RPMI7951 (cell line): Measurements from ENCODE around the gene NXNL2. TPM values are rescaled to one million over a fixed set of nuclear protein-coding genes. Genes with fewer than 3 reads are reported as not detected.
A peak's percentile ranks its signal among the peaks of the same experiment; 100 is the strongest.

Experiments
- DNase-seq: peaks from one replicate; pipeline ENCODE4 v3.0.0-alpha.2; 2012; ENCODE audit warnings: low read depth
- total RNA-seq: library from RNA; depleted of rRNA; stranded (reverse); fragments of >200 nt; shearing (Covaris generic); gene quantifications from 2 replicates; pipeline ENCODE4 v1.2.3, GENCODE V29; 2014

Gene NXNL2
- total RNA-seq, 1 experiment from 2014 or later: 1.4 TPM

DNA sequence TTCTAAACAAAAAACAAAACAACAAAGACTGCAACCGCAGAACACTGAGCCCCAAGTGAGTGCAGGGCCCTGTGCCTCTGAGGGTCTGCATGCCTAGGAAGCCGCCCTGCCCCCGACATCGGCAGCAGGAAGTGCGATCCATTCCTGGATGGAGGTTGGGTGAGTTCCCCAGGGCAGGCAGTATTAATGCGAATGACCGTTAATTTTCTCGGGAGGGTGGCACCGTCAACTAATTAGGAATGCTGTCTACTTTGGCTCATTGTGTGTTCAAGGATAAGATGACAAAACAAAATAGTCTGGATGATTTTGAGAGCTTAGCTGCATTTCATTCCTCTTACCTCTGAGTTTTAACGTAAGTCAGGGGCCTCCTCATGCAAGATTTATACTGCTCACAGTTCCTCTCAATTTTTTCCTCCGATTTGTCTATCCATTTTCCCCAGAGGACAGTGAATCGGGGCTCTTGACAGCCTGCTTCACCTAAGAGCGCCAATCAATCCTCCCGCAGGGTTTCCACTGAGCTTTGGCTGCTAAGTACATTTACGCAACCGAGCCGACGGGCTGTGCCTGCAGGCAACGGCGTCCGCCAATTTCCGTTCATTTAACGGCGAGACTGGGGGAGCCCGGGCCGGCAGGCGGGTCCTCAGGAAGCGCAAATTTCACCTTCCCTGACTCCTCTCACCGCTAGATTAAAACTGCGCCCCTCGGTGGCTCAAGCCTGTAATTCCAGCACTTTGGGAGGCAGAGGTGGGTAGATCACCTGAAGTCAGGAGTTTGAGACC is 2.9 kb upstream of the NXNL2 start:
- peak; percentile 78 for DNase-seq

DNA sequence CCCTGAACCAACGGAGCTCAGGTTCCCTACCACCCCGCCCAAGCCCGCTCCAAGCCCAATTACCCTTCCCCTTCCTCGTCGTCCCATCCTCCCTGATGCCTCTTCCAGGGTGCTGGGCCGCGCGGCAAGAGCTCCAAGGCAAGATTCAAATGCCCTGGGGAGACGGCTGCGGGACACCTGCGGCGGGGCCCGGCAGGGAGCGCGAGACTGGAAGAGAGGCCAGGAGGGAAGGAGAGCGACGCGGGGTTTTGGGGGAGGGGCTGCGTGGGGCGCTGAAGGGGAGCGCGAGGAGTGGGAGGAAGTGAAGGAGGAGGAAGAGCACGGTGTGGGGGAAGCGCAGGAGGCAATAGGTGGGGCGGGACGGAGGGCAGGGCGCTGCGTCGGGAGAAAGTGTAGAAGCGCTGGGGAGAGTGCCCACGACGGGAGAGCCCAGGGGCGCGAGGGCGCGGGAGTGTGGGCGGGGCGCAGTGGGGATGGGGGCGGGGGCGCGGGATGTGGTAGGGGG is 975 bp upstream of the NXNL2 start:
- DNase-seq: peak; percentile 75

GRCh38 chr9:88535226-88536022 is 446 bp downstream of the NXNL2 start:
- DNase-seq: no peak

DNA sequence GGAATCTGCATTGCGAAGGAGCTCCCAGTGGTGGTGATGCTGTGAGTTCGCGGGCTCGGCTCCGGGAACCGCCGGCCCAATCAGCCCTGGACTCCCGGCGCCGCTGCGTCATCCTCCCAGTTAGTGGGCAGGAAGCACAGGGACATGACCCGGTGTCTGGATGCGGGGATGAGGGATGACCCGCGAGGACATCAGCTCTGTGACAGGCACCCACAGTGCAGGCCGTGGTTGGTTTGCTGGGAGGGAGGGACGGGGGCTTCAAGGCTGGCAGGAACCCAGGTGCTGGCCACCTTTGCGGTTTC is 996 bp downstream of the NXNL2 start:
- peak; percentile 30 for DNase-seq

GRCh38 chr9:88536951-88537760 is 2.2 kb downstream of the NXNL2 start:
- no peak for DNase-seq

- peak; percentile 91 for DNase-seq
Observed at GRCh38 chr9:88537761-88538091, 2.7 kb downstream of the NXNL2 start.

DNA sequence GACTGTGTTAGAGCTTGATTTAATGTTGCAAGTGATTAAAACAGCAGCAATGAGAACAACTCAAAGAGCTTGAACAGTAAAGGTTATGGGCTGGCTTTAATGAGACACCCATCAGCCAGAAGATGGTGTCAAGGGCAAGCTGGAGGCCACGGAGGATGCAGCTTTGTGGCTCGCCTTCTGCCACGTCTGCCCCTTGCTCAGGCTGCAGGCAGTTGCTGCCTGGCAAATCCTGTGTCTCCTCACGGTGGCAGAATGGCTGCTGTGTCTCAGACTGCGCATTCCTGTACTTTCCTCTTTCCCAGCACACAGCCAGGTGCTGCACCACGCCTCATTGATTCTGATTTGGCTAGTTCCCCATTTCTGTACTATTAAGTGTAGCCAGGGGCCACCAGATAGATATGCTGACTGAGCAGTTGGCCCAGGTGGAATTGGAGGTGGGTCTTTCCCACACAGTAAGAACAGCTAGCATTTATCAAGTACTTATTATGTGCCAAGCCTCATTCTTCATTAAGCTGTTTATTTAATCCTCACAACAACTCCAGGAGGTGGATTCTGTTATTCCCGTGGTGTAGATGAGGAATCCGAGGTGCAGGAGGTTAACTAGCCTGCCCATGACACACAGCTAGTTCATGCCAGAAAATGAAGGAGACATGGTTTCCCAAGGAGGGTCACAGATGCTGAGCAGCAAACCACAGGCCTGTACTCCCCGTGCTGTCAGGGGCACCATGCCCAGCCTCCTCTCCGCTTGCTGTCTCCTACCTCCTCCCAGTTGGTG is 3.5 kb downstream of the NXNL2 start:
- no peak for DNase-seq

GRCh38 chr9:88539246-88539645 is 4.3 kb downstream of the NXNL2 start:
- DNase-seq: no peak

DNA sequence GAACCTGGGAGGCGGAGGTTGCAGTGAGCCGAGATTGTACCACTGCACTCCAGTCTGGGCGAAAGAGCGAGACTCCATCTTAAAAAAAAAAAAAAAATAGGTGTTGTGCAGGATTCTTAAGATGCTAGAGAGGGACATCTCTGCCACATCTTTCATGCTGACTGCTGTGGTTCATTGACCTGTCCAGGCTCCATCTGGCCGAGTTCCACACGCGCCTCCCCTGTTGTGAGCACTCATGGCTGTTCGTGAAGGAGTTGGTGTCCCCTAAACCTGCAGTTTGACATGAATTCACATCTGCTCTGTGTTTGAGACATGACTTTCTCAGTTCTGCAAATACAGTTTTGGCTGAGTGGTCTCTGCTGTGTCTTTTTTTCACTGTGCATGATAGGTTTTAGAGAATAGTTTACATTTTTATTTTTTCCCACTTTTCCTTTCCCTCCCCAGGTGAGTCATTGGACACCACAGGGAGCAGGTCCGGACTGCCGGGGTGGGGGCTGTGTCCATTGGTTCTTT is 5.3 kb downstream of the NXNL2 start:
- DNase-seq: no peak

DNA sequence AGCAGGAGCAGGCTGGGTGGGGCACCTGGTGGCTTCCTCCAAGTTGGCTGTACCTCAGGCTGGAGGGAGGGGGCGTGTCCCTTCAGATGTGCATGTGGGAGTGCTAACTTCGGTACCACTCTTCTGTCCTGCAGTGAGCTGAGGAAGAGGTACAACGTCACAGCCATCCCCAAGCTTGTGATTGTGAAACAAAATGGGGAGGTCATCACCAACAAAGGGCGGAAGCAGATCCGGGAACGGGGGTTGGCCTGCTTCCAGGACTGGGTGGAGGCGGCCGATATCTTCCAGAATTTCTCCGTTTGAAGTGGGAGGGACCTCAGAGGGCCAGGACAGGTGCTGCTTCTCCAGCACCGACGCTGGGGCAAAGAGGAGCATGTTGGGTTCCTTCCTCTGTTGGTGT is 9.3 kb downstream of the NXNL2 start:
- peak; percentile 18 for DNase-seq

DNA sequence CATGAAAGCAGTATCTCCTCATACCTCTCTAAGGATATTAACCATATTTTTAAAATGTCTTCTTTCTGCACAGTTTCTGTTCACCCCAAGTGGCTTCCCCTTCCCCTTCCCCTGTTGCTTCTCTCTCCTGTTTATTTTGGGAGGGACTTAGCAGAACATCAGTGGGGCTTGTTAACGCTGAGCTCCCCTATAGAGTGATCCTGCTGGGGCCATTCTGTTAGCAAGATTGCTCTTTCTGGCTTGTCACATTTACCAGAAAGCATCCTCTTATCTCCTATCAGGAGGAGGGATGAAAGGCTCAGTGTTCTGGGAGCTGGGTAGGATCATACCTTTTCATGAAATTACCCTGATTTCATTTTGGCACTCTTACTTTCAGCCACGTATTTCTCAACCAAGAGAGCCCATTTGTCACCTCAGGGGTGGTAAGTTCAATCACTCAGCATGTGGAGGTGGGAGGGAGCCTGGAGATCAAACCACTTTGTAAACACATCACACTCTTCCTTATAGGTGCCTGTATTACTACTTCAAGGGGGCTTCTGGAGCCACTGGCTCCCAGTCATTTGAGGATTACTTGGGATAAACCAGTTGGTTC is 16.7 kb downstream of the NXNL2 start:
- no peak for DNase-seq

- no peak for DNase-seq
Observed at GRCh38 chr9:88553350-88553749, 18.4 kb downstream of the NXNL2 start.

DNA sequence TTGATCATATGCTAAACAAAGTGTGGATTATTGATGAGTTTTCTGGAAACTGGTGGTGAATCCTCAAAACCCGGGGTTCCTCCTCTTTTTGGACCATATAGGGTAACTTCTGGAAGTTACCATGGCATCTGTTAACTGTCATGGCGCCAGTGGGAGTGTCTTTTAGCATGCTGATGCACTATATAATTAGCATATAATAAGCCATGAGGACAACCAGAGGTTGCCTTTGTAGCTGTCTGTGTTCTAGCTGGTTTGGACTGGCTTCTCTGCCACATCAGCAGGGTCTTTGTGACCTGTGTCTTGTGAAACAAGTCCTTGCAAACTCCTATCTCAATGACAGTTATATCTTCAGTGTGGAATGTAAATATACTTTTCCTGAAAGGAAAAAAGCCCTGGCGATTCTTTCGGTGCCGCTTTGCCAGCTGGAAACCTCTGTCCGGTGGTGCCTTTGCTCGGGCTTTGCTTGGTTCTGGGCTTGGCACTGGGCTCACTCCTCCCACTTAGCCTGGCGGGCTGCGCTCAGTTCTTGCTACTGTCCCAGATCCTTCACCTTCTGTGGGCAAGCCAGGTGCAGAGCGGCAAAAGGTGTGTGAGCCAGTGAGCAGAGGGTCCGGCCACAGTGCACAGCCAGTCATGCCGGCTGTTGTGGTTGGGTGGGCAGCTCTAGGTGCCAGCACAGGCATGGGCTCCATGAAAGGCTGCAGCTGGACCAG is 20.4 kb downstream of the NXNL2 start:
- DNase-seq: no peak

- DNase-seq: peak; percentile 18
Observed at GRCh38 chr9:88559661-88560060, 24.7 kb downstream of the NXNL2 start.

GRCh38 chr9:88567870-88568269 is 32.9 kb downstream of the NXNL2 start:
- no peak for DNase-seq

DNA sequence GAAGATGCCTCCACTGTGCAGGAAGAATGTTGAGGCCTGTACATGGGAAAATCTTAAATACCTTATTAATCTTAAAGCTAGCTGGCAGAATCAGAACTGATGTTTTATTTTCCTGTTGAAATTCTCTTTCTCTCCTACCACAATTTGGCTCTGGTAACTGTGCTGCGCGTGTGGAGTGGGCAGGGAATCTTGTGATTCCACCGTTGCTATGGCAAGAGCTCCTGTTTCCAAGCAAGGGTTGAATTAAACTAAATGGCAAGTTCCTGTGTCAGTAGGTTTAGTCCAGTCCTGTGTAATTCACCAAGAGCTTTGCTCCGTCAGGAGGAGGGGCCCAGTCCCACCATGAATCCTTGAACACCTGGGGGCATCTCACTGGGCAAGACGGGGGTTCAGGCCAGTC is 36.4 kb downstream of the NXNL2 start:
- no peak for DNase-seq

- no peak for DNase-seq
Observed at GRCh38 chr9:88572684-88573083, 37.7 kb downstream of the NXNL2 start.

- peak; percentile 54 for DNase-seq
Observed at GRCh38 chr9:88574953-88575352, 40.0 kb downstream of the NXNL2 start.

- DNase-seq: no peak
Observed at GRCh38 chr9:88577256-88578120, 42.5 kb downstream of the NXNL2 start.
